Kidney tubule cell (primary cell): ENCODE data around the gene NR2F1.

ENCODE experiments used
- DNase-seq: peaks from one replicate; pipeline ENCODE4 v3.0.0-alpha.2; 2018; ENCODE audit warnings: low spot score

The NR2F1 gene

GRCh38 chr5:93577854-93578812 lies 4.9 kb upstream of the NR2F1 start:
- no peak for DNase-seq

GRCh38 chr5:93578813-93579691 lies 4.0 kb upstream of the NR2F1 start:
- peak; percentile 21 for DNase-seq

- DNase-seq = peak; percentile 35
These were observed 3.3 kb upstream of the NR2F1 start for GRCh38 chr5:93579692-93580062.

- peak; percentile 46 for DNase-seq
These were observed 2.7 kb upstream of the NR2F1 start for GRCh38 chr5:93580063-93580926.

DNA sequence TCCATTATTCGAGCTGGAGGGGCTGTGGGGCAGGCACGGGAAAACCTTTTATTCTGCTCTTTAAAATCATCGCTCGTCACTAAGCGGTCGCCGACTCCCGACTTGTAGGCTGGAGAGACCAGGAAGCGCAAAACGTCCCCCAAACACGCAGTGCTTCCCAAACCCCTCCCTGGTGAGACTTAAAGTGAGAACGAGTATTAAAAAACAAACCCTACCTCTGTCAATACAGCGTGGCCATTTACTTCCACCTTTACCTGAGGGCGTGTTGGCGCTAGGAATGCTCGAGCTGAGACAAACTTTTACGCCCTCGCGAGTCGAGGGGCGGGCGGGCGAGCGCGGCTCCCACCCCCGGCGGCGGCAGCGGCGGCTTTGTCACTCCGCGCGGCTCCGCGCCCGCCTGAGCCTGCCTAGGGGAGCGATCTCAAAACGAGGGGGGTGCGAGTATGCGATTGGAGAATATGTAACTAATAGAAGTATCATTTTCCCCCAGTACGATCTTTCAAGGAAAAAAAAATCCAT lies 2.0 kb upstream of the NR2F1 start, which contains the start of gene NR2F1-AS1:
Gene NR2F1-AS1, minus strand, starts transcription at position 293 of the 519 bp plus-strand sequence.
- DNase-seq = no peak

DNA sequence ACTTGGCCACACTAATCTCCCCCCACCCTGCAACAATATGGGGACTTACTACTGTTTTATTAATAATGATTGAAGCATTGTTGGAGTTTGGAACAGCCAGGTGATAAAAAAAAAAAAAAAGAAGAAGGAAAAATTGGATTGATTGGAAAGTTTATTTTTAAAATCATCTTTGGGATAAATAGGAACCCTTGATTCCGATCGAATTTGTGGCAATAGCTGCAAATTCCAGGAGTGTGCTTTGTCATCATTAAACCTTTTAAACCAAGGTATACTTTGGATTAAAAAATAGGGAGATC lies 907 bp upstream of the NR2F1 start:
- no peak for DNase-seq

GRCh38 chr5:93583439-93583767 lies 381 bp downstream of the NR2F1 start:
- peak; percentile 26 for DNase-seq

- DNase-seq = peak; percentile 74
These were observed 960 bp downstream of the NR2F1 start for GRCh38 chr5:93583768-93584595.

GRCh38 chr5:93584596-93585040 lies 1.6 kb downstream of the NR2F1 start:
- no peak for DNase-seq

DNA sequence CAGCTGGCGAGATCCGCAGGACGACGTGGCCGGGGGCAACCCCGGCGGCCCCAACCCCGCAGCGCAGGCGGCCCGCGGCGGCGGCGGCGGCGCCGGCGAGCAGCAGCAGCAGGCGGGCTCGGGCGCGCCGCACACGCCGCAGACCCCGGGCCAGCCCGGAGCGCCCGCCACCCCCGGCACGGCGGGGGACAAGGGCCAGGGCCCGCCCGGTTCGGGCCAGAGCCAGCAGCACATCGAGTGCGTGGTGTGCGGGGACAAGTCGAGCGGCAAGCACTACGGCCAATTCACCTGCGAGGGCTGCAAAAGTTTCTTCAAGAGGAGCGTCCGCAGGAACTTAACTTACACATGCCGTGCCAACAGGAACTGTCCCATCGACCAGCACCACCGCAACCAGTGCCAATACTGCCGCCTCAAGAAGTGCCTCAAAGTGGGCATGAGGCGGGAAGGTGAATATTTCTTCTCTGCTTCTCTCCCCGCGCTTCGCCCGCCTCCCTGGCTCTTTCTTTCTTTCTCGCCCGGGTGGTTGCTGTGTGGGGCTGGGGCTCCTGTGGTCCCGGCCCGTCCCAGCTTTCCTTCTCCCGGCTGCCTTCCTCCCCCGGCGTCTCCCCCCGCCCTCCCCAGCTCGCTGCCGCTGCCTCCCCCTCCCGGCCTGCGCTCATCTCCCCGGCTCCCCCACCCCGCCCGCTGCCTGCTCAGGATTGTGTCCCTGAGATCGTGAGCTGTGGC lies 2.2 kb downstream of the NR2F1 start:
- peak; percentile 58 for DNase-seq

DNA sequence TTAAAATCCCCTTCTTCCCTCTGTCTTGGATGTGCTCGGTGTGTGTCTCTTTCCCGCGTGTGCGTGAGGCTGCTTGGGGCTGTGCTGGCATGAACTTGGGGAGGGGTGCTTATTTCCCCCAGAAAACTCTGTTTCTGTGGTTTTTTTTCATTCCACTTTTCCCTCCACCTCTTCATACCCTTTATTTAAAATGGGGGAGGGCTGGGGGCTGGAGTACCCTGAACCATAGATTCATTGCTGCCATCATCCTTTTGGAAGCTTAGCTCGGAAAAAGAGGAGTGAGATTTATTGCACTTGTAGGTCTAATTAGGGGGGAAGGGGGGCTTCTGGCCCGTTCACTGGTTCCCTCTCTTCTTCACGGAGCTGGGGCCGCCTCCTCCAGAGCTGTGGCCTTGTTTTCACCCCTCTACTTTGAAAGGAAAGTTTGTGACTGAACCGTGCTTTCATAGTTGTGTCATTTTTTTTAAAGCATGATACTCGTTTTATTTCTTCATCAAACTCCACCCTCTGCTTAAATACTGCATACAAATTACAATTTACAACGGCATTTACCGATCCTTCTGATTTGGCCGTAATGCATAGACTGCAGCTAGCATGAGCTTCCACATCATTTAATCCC lies 2.9 kb downstream of the NR2F1 start:
- DNase-seq = peak; percentile 10

DNA sequence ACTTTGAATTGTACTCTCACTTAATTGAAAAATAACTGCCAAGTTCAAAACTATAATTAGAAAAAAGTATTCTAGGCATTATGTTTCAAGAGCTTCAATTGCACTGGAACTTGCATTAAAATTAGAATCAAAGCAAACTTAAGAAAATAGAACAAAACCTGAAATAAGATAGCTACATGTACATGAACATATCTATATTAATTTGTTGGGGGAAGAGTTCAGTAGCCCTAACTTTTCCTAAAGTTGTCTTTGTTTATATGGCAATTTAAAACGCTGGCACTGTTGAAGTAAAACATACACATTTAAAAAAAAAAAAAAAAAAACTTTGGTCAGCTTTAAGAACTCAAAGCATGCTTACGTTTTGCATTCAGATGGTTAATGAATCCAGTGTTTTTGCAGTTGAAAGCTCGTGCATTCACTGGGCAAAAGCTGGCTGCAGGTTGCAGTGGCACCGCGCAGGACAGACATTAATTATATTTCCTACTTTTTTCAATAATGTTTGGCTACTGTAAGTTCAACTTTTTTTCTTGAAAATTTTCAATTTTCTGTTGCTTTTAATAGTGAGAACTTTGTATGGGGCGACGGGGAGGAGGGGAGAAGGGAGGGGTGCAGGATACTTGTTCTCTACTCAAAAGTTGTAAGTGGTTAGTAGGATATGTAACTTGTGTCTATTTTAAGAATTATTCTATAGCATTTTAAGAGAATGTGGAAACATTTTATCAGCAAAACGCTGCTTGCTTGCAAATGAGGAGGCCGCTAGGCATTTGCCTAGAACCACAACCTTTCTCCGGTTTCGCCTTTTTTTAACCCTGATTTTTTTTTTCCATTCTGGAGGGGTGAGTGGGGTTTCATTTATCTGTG lies 3.9 kb downstream of the NR2F1 start:
- DNase-seq = peak; percentile 16

GRCh38 chr5:93587597-93588351 lies 4.8 kb downstream of the NR2F1 start:
- peak; percentile 55 for DNase-seq

GRCh38 chr5:93588352-93589151 lies 5.5 kb downstream of the NR2F1 start:
- DNase-seq = peak; percentile 49

- DNase-seq = no peak
These were observed 6.3 kb downstream of the NR2F1 start for GRCh38 chr5:93589152-93589828.

- DNase-seq = peak; percentile 12
These were observed 6.8 kb downstream of the NR2F1 start for GRCh38 chr5:93589829-93590215.

DNA sequence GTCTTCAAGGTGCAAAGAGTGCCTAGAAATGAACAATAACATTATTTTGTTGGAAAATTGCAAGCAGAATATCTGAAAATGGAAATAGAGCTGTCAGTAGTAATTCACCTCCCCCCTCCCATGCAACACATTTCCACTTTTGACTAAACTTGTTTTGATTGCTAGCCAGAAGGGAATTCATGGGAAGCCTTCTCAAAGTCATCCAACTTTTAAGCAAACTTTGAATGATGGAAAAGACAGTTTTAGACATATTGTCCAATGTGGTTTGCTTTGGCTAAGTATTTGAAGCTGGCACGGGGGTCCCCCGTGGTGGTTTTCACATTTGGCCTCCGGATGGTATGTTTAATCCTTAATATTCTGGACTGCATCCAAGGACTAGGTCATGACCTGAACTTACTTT lies 7.5 kb downstream of the NR2F1 start:
- DNase-seq = no peak
